Naive thymus-derived CD4-positive, alpha-beta T cell (primary cell): ENCODE results near the gene RPE65. TPM values are rescaled to one million over a fixed set of nuclear protein-coding genes. Genes with fewer than 3 reads are reported as not detected.
"Not testable (repeated sequence)": the region's sequence is repeated elsewhere in the genome, so short reads cannot be mapped to it uniquely, and the experiment has no call there.

Experiments used
- ATAC-seq: fragments of 150-1000 bp; cut with Tn5 transposase; 2 replicates; pipeline ENCODE4 v1.10.0; 2021; ENCODE audit warnings: mild to moderate bottlenecking, moderate library complexity
- CTCF ChIA-PET: fragments of 350-600 bp; sonication (Branson Sonifier 250); formaldehyde crosslinking; loops from one replicate; lab custom pipeline; 2021; ENCODE audit warnings: antibody characterized with exemption; lab: Charles Lee
- POLR2A ChIA-PET: fragments of 350-600 bp; sonication (Branson Sonifier 250); formaldehyde crosslinking; loops from one replicate; lab custom pipeline; 2021; ENCODE audit warnings: antibody characterized with exemption, inconsistent platforms; lab: Charles Lee
- DNase-seq, 9 donors: peaks; one replicate each; pipeline versions ENCODE4 v3.0.0 to v3.0.0-alpha.2; 2020 to 2022; ENCODE audit warnings: mixed read lengths in 1 of 9
- H3K27ac ChIP-seq: one replicate; pipeline ENCODE4 v1.7.0; 2013; ENCODE audit warnings: mild to moderate bottlenecking, low read depth, low read length, moderate library complexity
- H3K27me3 ChIP-seq, 2 donors: one replicate each; pipeline ENCODE4 v1.7.0; 2013; ENCODE audit warnings: low read length in 2 of 2, mild to moderate bottlenecking in 2 of 2, moderate library complexity in 2 of 2; ENCODE audit not compliant: control insufficient read depth in 2 of 2, insufficient read depth in 2 of 2
- H3K36me3 ChIP-seq, 3 experiments: 1 replicate in 2 of 3; 2 replicates in 1 of 3; pipeline ENCODE4 v1.7.0; 2013; ENCODE audit warnings: low read length in 3 of 3, mild to moderate bottlenecking in 3 of 3, moderate library complexity in 1 of 3; ENCODE audit not compliant: insufficient read depth in 3 of 3, control insufficient read depth in 2 of 3
- H3K4me1 ChIP-seq, 2 donors: one replicate each; pipeline ENCODE4 v1.7.0; 2013; ENCODE audit warnings: low read length in 2 of 2, mild to moderate bottlenecking in 2 of 2, moderate library complexity in 1 of 2; ENCODE audit not compliant: control insufficient read depth in 2 of 2, insufficient read depth in 2 of 2
- H3K4me3 ChIP-seq: 2 replicates; pipeline ENCODE4 v1.7.0; 2013; ENCODE audit warnings: mild to moderate bottlenecking, low read length
- H3K9me3 ChIP-seq, 3 experiments: 1 replicate in 2 of 3; 2 replicates in 1 of 3; pipeline ENCODE4 v1.7.0; 2013; ENCODE audit warnings: low read length in 3 of 3; ENCODE audit not compliant: control insufficient read depth in 2 of 3
- H3K27ac Mint-ChIP-seq, 9 donors: one replicate each; pipeline ENCODE4 v1.8.0; 2020 to 2022; ENCODE audit warnings: mixed read lengths in 9 of 9, mild to moderate bottlenecking in 8 of 9, moderate library complexity in 5 of 9, inconsistent platforms in 2 of 9
- H3K27me3 Mint-ChIP-seq, 5 donors: one replicate each; pipeline ENCODE4 v1.8.0; 2021 to 2022; ENCODE audit warnings: mixed read lengths in 5 of 5, mild to moderate bottlenecking in 1 of 5
- H3K36me3 Mint-ChIP-seq, 5 donors: one replicate each; pipeline ENCODE4 v1.8.0; 2020 to 2022; ENCODE audit warnings: mixed read lengths in 5 of 5, mild to moderate bottlenecking in 3 of 5, inconsistent platforms in 1 of 5
- H3K4me1 Mint-ChIP-seq, 7 donors: one replicate each; pipeline ENCODE4 v1.8.0; 2020 to 2022; ENCODE audit warnings: mixed read lengths in 7 of 7, mild to moderate bottlenecking in 3 of 7, inconsistent platforms in 1 of 7
- H3K4me3 Mint-ChIP-seq, 10 donors: one replicate each; pipeline ENCODE4 v1.8.0; 2020 to 2022; ENCODE audit warnings: mild to moderate bottlenecking in 10 of 10, mixed read lengths in 10 of 10, moderate library complexity in 6 of 10, inconsistent platforms in 2 of 10
- H3K9me3 Mint-ChIP-seq, 11 donors: one replicate each; pipeline ENCODE4 v1.8.0; 2020 to 2022; ENCODE audit warnings: mixed read lengths in 11 of 11, mild to moderate bottlenecking in 4 of 11, inconsistent platforms in 1 of 11, moderate library complexity in 1 of 11
- intact Hi-C, 2 donors: fragments of 100-400 bp; cut with micrococcal nuclease; formaldehyde crosslinking; loops; one replicate each; pipeline ENCODE4 v1.15.1; 2023
- polyA plus RNA-seq, 2 donors: library from polyadenylated mRNA; unstranded; fragments of 300-500 nt; fragmentation: Illumina TruSeq; gene quantifications; one replicate each; pipeline ENCODE4 v1.2.3, GENCODE V29; 2021
- total RNA-seq, 6 experiments: library from RNA in 5 of 6; stranded (reverse) in 5 of 6; gene quantifications; 1 replicate in 5 of 6; 2 replicates in 1 of 6; pipeline ENCODE4 v1.2.3 and lab custom pipeline; 2021 to 2026

RPE65 gene
- total and polyA plus RNA-seq, 7 experiments from 2014 or later: not detected

GRCh38 chr1:68492255-68492654 is 42.5 kb upstream of the RPE65 start:
- H3K4me1 Mint-ChIP-seq: peaks cover 0 to 37% (median 11%) of the 10 kb centered on the region in 7 donors
- H3K9me3 ChIP-seq, H3K27ac ChIP-seq, DNase-seq, H3K4me3 Mint-ChIP-seq, H3K4me3 ChIP-seq, ATAC-seq, POLR2A ChIA-PET, H3K36me3 ChIP-seq, H3K27ac Mint-ChIP-seq, CTCF ChIA-PET, H3K4me1 ChIP-seq, H3K9me3 Mint-ChIP-seq, H3K27me3 ChIP-seq: not testable (repeated sequence)
- intact Hi-C loops: loop anchor here in 1 of 2 donors (10.0 kb wide), 2 partner anchors 1713 to 1863 kb away; partner anchors contain the start of genes ANKRD13C and LRRC40
- peaks cover 0 to 15% (median 12%) of the 10 kb centered on the region in 5 donors for H3K27me3 Mint-ChIP-seq
- H3K36me3 Mint-ChIP-seq: peaks cover 0 to 27% (median 0%) of the 10 kb centered on the region in 5 donors

GRCh38 chr1:68490046-68490651 is 40.4 kb upstream of the RPE65 start:
- H3K36me3 Mint-ChIP-seq: peaks cover 0 to 35% (median 0%) of the 10 kb centered on the region in 5 donors
- Histone ChIP-seq H3K27me3 (no peaks in the 10 kb centered on the region), H3K27ac (no peak overlapping the region), H3K9me3 (no peaks in the 10 kb centered on the region), H3K36me3 (no peaks in the 10 kb centered on the region), H3K4me3 (no peak overlapping the region), H3K4me1 (no peaks in the 10 kb centered on the region)
- no peak overlapping the region for H3K27ac Mint-ChIP-seq
- DNase-seq (no peak), ATAC-seq (no peak)
- peaks cover 0 to 25% (median 0%) of the 10 kb centered on the region in 7 donors for H3K4me1 Mint-ChIP-seq
- POLR2A ChIA-PET: no interaction called here
- H3K9me3 Mint-ChIP-seq: peaks cover 0 to 4% (median 0%) of the 10 kb centered on the region in 11 donors
- no peak overlapping the region for H3K4me3 Mint-ChIP-seq
- intact Hi-C loops: loop anchor here in 1 of 2 donors (10.0 kb wide), 2 partner anchors 1715 to 1865 kb away; partner anchors contain the start of genes ANKRD13C and LRRC40
- CTCF ChIA-PET: no interaction called here
- peaks cover 0 to 5% (median under 1%) of the 10 kb centered on the region in 5 donors for H3K27me3 Mint-ChIP-seq

GRCh38 chr1:68485431-68486022 is 35.8 kb upstream of the RPE65 start:
- H3K36me3 ChIP-seq: no peaks in the 10 kb centered on the region
- H3K9me3 ChIP-seq: no peaks in the 10 kb centered on the region
- no peaks in the 10 kb centered on the region for H3K27me3 ChIP-seq
- DNase-seq: no peak
- intact Hi-C loops: no loop called here
- no peaks in the 10 kb centered on the region for H3K4me1 ChIP-seq
- H3K27ac Mint-ChIP-seq: no peak overlapping the region
- no peak overlapping the region for H3K27ac ChIP-seq
- H3K27me3 Mint-ChIP-seq: no peaks in the 10 kb centered on the region
- H3K4me1 Mint-ChIP-seq: peaks cover 0 to under 1% (median 0%) of the 10 kb centered on the region in 7 donors
- H3K4me3 ChIP-seq: no peak overlapping the region
- no peak for ATAC-seq
- CTCF ChIA-PET: no interaction called here
- H3K36me3 Mint-ChIP-seq: peaks cover 0 to 39% (median 0%) of the 10 kb centered on the region in 5 donors
- no peak overlapping the region for H3K4me3 Mint-ChIP-seq
- POLR2A ChIA-PET: no interaction called here
- peaks cover 0 to 4% (median 0%) of the 10 kb centered on the region in 11 donors for H3K9me3 Mint-ChIP-seq

- no peak overlapping the region for H3K27ac Mint-ChIP-seq
These were observed 34.9 kb upstream of the RPE65 start for GRCh38 chr1:68484618-68485017.

GRCh38 chr1:68481041-68481440 is 31.3 kb upstream of the RPE65 start:
- DNase-seq (no peak), ATAC-seq (no peak)
- Histone ChIP-seq H3K27me3 (no peaks in the 10 kb centered on the region), H3K4me1 (no peaks in the 10 kb centered on the region), H3K27ac (no peak overlapping the region), H3K4me3 (no peak overlapping the region), H3K9me3 (no peaks in the 10 kb centered on the region), H3K36me3 (no peaks in the 10 kb centered on the region)
- ChIA-PET POLR2A (no interaction called here), CTCF (no interaction called here)
- Mint-ChIP-seq H3K4me1 (no peaks in the 10 kb centered on the region), H3K36me3 (peaks cover 0 to 37% (median 0%) of the 10 kb centered on the region in 5 donors), H3K4me3 (no peak overlapping the region), H3K9me3 (no peaks in the 10 kb centered on the region), H3K27me3 (no peaks in the 10 kb centered on the region), H3K27ac (no peak overlapping the region)
- intact Hi-C loops: no loop called here

More at GRCh38 chr1:68484618-68485017, 34.9 kb upstream of the RPE65 start:
- Mint-ChIP-seq H3K9me3 (no peaks in the 10 kb centered on the region), H3K4me1 (no peaks in the 10 kb centered on the region), H3K27me3 (no peaks in the 10 kb centered on the region), H3K36me3 (peaks cover 0 to 36% (median 0%) of the 10 kb centered on the region in 5 donors), H3K4me3 (no peak overlapping the region)
- Histone ChIP-seq H3K36me3 (no peaks in the 10 kb centered on the region), H3K4me3 (no peak overlapping the region), H3K9me3 (no peaks in the 10 kb centered on the region), H3K4me1 (no peaks in the 10 kb centered on the region), H3K27ac (no peak overlapping the region), H3K27me3 (no peaks in the 10 kb centered on the region)
- ChIA-PET CTCF (no interaction called here), POLR2A (no interaction called here)
- ATAC-seq (no peak), DNase-seq (no peak)
- intact Hi-C loops: no loop called here

GRCh38 chr1:68479501-68479900 is 29.7 kb upstream of the RPE65 start:
- Mint-ChIP-seq H3K9me3 (no peaks in the 10 kb centered on the region), H3K27ac (no peak overlapping the region), H3K36me3 (peaks cover 0 to 34% (median 0%) of the 10 kb centered on the region in 5 donors), H3K4me3 (no peak overlapping the region), H3K4me1 (no peaks in the 10 kb centered on the region), H3K27me3 (no peaks in the 10 kb centered on the region)
- no peak for ATAC-seq
- CTCF ChIA-PET: no interaction called here
- no peak overlapping the region for H3K27ac ChIP-seq
- H3K9me3 ChIP-seq: no peaks in the 10 kb centered on the region
- POLR2A ChIA-PET: no interaction called here
- H3K4me1 ChIP-seq: no peaks in the 10 kb centered on the region
- no peak overlapping the region for H3K4me3 ChIP-seq
- intact Hi-C loops: no loop called here
- no peak for DNase-seq
- H3K36me3 ChIP-seq: no peaks in the 10 kb centered on the region
- H3K27me3 ChIP-seq: no peaks in the 10 kb centered on the region
